T-cell (primary cell): Measurements from ENCODE around the gene MPO. TPM values are rescaled to one million over a fixed set of nuclear protein-coding genes. Genes with fewer than 3 reads are reported as not detected.

Source experiments
- ATAC-seq, 4 experiments: fragments of 200-7000 bp in 3 of 4; fragments of 150-1000 bp in 1 of 4; cut with Tn5 transposase; replicated peaks in 1 of 4; 1 replicate in 3 of 4; 2 replicates in 1 of 4; pipeline ENCODE4 v1.10.0; 2021; ENCODE audit warnings: moderate library complexity in 3 of 4, mild to moderate bottlenecking in 2 of 4, moderate number of reproducible peaks in 1 of 4
- CTCF ChIA-PET, 2 donors: fragments of 300-600 bp; sonication (Branson Sonifier 250); formaldehyde crosslinking; loops; one replicate each; lab custom pipeline; 2022; ENCODE audit warnings: antibody characterized with exemption in 2 of 2; lab: Charles Lee
- POLR2A ChIA-PET, 2 donors: fragments of 300-600 bp; sonication (Branson Sonifier 250); formaldehyde crosslinking; loops; one replicate each; lab custom pipeline; 2022; ENCODE audit warnings: antibody characterized with exemption in 2 of 2; lab: Charles Lee
- DNase-seq, 35 experiments: peaks; one replicate each; pipeline versions ENCODE4 v3.0.0 to v3.0.0-alpha.2; 2013 to 2023
- H3K27ac ChIP-seq: one replicate; pipeline ENCODE4 v1.5.1; 2013; ENCODE audit warnings: low read length
- H3K27me3 ChIP-seq, 2 experiments: replicated peaks in 1 of 2; 1 replicate in 1 of 2; 2 replicates in 1 of 2; pipeline versions ENCODE4 v1.6.1 to v1.7.0; 2013; ENCODE audit warnings: low read length in 1 of 2, mixed read lengths in 1 of 2; ENCODE audit not compliant: control insufficient read depth in 2 of 2, insufficient read depth in 2 of 2; ENCODE audit errors: extremely low read depth in 1 of 2
- H3K36me3 ChIP-seq, 2 donors: 1 replicate in 1 of 2; 2 replicates in 1 of 2; pipeline versions ENCODE4 v1.6.1 to v1.7.0; 2013; ENCODE audit warnings: low read length in 1 of 2; ENCODE audit not compliant: control insufficient read depth in 2 of 2, insufficient read depth in 1 of 2; ENCODE audit errors: extremely low read depth in 1 of 2
- H3K4me1 ChIP-seq, 2 experiments: 1 replicate in 1 of 2; 2 replicates in 1 of 2; pipeline versions ENCODE4 v1.6.1 to v1.7.0; 2013; ENCODE audit warnings: low read length in 2 of 2, mixed read lengths in 1 of 2; ENCODE audit not compliant: insufficient read depth in 2 of 2, control insufficient read depth in 1 of 2; ENCODE audit errors: extremely low read depth in 1 of 2
- H3K4me3 ChIP-seq, 2 donors: 1 replicate in 1 of 2; 2 replicates in 1 of 2; pipeline versions ENCODE4 v1.5.1 to v1.7.0; 2013; ENCODE audit warnings: mild to moderate bottlenecking in 2 of 2, low read length in 1 of 2, moderate library complexity in 1 of 2; ENCODE audit not compliant: control insufficient read depth in 1 of 2; ENCODE audit errors: extremely low read depth in 1 of 2
- H3K9me3 ChIP-seq: 2 replicates; pipeline ENCODE4 v1.7.0; 2013
- H3K27ac Mint-ChIP-seq, 2 donors: one replicate each; pipeline ENCODE4 v1.8.0; 2020 to 2021; ENCODE audit warnings: mild to moderate bottlenecking in 2 of 2, mixed read lengths in 2 of 2
- H3K27me3 Mint-ChIP-seq, 2 donors: one replicate each; pipeline ENCODE4 v1.8.0; 2021 to 2022; ENCODE audit warnings: mixed read lengths in 2 of 2
- H3K36me3 Mint-ChIP-seq: one replicate; pipeline ENCODE4 v1.8.0; 2021; ENCODE audit warnings: mixed read lengths
- H3K4me1 Mint-ChIP-seq, 3 donors: one replicate each; pipeline ENCODE4 v1.8.0; 2020 to 2022; ENCODE audit warnings: mixed read lengths in 3 of 3, mild to moderate bottlenecking in 1 of 3
- H3K4me3 Mint-ChIP-seq, 3 donors: one replicate each; pipeline ENCODE4 v1.8.0; 2020 to 2022; ENCODE audit warnings: mild to moderate bottlenecking in 3 of 3, mixed read lengths in 3 of 3, moderate library complexity in 3 of 3
- H3K9me3 Mint-ChIP-seq, 3 donors: one replicate each; pipeline ENCODE4 v1.8.0; 2020 to 2022; ENCODE audit warnings: mixed read lengths in 3 of 3
- WGBS: methylation state at CpG from one replicate; pipeline ENCODE4 v1.1.5; 2013; ENCODE audit warnings: missing lambda C conversion rate; ENCODE audit not compliant: insufficient coverage; 5-methylcytosine and 5-hydroxymethylcytosine counted together
- total RNA-seq, 35 experiments: library from RNA in 6 of 35; stranded (reverse) in 6 of 35; fragments of 120-200 nt in 1 of 35; gene quantifications; one replicate each; pipeline versions ENCODE4 v1.2.1 to v1.2.4 and lab custom pipeline; 2013 to 2026

The MPO gene
- total RNA-seq, 5 donors from 2014 or later (not counting 1 experiment from before 2014, with no cell fraction given) = 0.32 to 1.9 (median 1.1) TPM

DNA sequence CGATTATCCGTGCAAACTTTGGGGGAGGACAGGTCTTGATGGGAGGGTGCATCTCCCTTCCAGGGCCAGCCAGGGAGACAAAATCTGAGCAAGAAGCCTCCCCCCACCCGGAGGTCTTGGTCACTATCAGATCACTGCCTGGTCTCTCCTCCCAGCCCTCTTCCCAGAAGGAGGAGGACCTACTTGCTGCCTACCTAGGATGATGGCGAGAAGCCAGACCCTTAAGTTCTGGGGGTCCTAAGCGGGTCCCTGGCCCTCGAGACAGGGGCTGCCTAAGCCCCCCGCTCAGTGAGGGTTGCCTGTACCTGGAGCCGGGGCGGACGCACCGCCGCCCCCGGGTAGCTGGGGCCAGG, 43.3 kb upstream of the MPO start:
- H3K27me3 ChIP-seq = peaks cover 0 to 2% of the 10 kb centered on the region in 2 experiments
- peaks cover 14% of the 10 kb centered on the region for H3K36me3 Mint-ChIP-seq
- H3K4me1 Mint-ChIP-seq = peaks cover 39 to 48% (median 41%) of the 10 kb centered on the region in 3 donors
- ChIA-PET CTCF (interaction anchor here in 1 of 2 donors (0.6 kb wide), 1 partner anchor 988 kb away, joined by 7 read pairs; no protein-coding TSS in a partner anchor), POLR2A (no interaction called here)
- DNase-seq = no peak
- H3K9me3 Mint-ChIP-seq = no peaks in the 10 kb centered on the region
- H3K27me3 Mint-ChIP-seq = no peaks in the 10 kb centered on the region
- peaks cover 3 to 21% of the 10 kb centered on the region in 2 donors for H3K36me3 ChIP-seq
- 80% methylated on average over 10 of the region's 13 CpGs for WGBS
- H3K27ac ChIP-seq = no peak overlapping the region
- ATAC-seq = no peak
- no peaks in the 10 kb centered on the region for H3K9me3 ChIP-seq
- peak overlapping the region in 1 of 2 donors; percentile 31 for H3K27ac Mint-ChIP-seq
- H3K4me3 ChIP-seq = no peak overlapping the region
- peaks cover 8 to 58% of the 10 kb centered on the region in 2 experiments for H3K4me1 ChIP-seq
- peak overlapping the region in 1 of 3 donors; percentile 17 for H3K4me3 Mint-ChIP-seq

DNA sequence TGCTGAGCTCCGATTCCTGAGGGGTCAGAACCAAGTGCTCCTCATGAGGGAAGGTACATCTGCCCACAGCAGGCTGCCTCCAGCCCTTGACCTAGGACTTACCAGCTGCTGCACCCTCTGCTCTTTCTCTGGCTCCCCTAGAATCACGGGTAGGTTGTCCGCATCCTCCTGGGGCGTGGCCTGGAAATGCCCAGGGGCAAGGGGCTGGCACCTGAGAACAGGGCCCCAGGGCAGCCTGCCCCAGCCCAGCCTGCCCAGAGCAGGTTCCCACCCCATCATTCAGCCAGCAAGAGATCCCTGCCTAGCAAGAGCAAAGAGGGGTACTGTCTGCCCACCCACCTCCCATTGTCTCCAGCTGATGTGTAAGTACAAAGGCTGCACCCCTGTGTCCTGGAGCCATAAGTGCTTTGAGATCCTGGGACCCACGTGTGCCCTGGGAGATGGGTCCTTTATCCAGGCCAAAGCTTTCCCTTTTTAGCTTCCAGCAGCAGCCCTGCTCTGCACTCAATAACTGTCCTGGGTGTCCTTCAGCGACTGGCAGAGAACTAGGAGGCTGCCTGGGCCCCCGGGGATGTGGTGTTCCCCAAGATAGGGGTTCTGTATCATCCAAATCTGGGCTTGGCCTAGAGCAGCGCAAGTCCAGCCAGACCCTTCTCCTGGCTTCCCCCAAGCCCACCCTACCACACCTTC, 42.8 kb upstream of the MPO start:
- Histone ChIP-seq H3K9me3 (no peaks in the 10 kb centered on the region), H3K36me3 (peaks cover 3 to 21% of the 10 kb centered on the region in 2 donors), H3K27ac (no peak overlapping the region), H3K27me3 (peaks cover 0 to 2% of the 10 kb centered on the region in 2 experiments), H3K4me1 (peaks cover 7 to 58% of the 10 kb centered on the region in 2 experiments), H3K4me3 (no peak overlapping the region)
- peak overlapping the region in 1 of 3 donors; percentile 17 for H3K4me3 Mint-ChIP-seq
- H3K36me3 Mint-ChIP-seq = peaks cover 14% of the 10 kb centered on the region
- ATAC-seq = no peak
- H3K9me3 Mint-ChIP-seq = no peaks in the 10 kb centered on the region
- WGBS = 84% methylated on average over 7 of the region's 8 CpGs
- DNase-seq = no peak
- ChIA-PET POLR2A (interaction anchor here in 1 of 2 donors (0.6 to 0.8 kb wide), 2 partner anchors 8 to 9 kb away, joined by 3 to 4 read pairs; no protein-coding TSS in a partner anchor), CTCF (no interaction called here)
- peak overlapping the region; percentile 11 to 31 for H3K27ac Mint-ChIP-seq
- no peaks in the 10 kb centered on the region for H3K27me3 Mint-ChIP-seq
- peaks cover 34 to 42% (median 39%) of the 10 kb centered on the region in 3 donors for H3K4me1 Mint-ChIP-seq

GRCh38 chr17:58322581-58323185, 41.9 kb upstream of the MPO start:
- no peaks in the 10 kb centered on the region for H3K9me3 ChIP-seq
- Mint-ChIP-seq H3K4me3 (no peak overlapping the region), H3K9me3 (no peaks in the 10 kb centered on the region), H3K27ac (peak overlapping the region in 1 of 2 donors; percentile 32), H3K36me3 (peaks cover 14% of the 10 kb centered on the region), H3K27me3 (no peaks in the 10 kb centered on the region), H3K4me1 (peaks cover 31 to 38% (median 37%) of the 10 kb centered on the region in 3 donors)
- no peak overlapping the region for H3K4me3 ChIP-seq
- DNase-seq = no peak
- POLR2A ChIA-PET = interaction anchor here (0.5 to 0.8 kb wide), 3 partner anchors 9 to 34 kb away, joined by 3 to 10 read pairs (median 4); no protein-coding TSS in a partner anchor
- H3K36me3 ChIP-seq = peaks cover 3 to 21% of the 10 kb centered on the region in 2 donors
- no peak overlapping the region for H3K27ac ChIP-seq
- H3K27me3 ChIP-seq = peaks cover 0 to 2% of the 10 kb centered on the region in 2 experiments
- ATAC-seq = no peak
- 100% methylated on average over 1 of the region's 9 CpGs for WGBS
- peaks cover 4 to 58% of the 10 kb centered on the region in 2 experiments for H3K4me1 ChIP-seq
- CTCF ChIA-PET = no interaction called here

- H3K27me3 Mint-ChIP-seq = no peaks in the 10 kb centered on the region
- peaks cover 14% of the 10 kb centered on the region for H3K36me3 Mint-ChIP-seq
- peaks cover 3 to 21% of the 10 kb centered on the region in 2 donors for H3K36me3 ChIP-seq
- CTCF ChIA-PET = interaction anchor here (0.6 to 1.0 kb wide), 2 partner anchors 16 to 266 kb away, joined by 3 to 7 read pairs; no protein-coding TSS in a partner anchor
- peaks cover 3 to 57% of the 10 kb centered on the region in 2 experiments for H3K4me1 ChIP-seq
- H3K9me3 ChIP-seq = no peaks in the 10 kb centered on the region
- no peak overlapping the region for H3K27ac ChIP-seq
- no peak for ATAC-seq
- H3K4me3 Mint-ChIP-seq = no peak overlapping the region
- peaks cover 0 to 2% of the 10 kb centered on the region in 2 experiments for H3K27me3 ChIP-seq
- H3K4me1 Mint-ChIP-seq = peaks cover 29 to 37% (median 35%) of the 10 kb centered on the region in 3 donors
- H3K27ac Mint-ChIP-seq = peak overlapping the region; percentile 53 to 69
- 98% methylated on average over 15 of the region's 18 CpGs for WGBS
- H3K9me3 Mint-ChIP-seq = no peaks in the 10 kb centered on the region
- DNase-seq = no peak
- no peak overlapping the region for H3K4me3 ChIP-seq
- POLR2A ChIA-PET = interaction anchor here in 1 of 2 donors (0.6 kb wide), 1 partner anchor 21 kb away, joined by 5 read pairs; no protein-coding TSS in a partner anchor
Observed at GRCh38 chr17:58321571-58322525, 41.1 kb upstream of the MPO start.

GRCh38 chr17:58320570-58321323, 40.0 kb upstream of the MPO start:
- Histone ChIP-seq H3K9me3 (no peaks in the 10 kb centered on the region), H3K36me3 (peaks cover 3 to 29% of the 10 kb centered on the region in 2 donors), H3K4me3 (no peak overlapping the region), H3K27me3 (peaks cover 0 to 2% of the 10 kb centered on the region in 2 experiments), H3K27ac (no peak overlapping the region), H3K4me1 (peaks cover 3 to 46% of the 10 kb centered on the region in 2 experiments)
- WGBS = 100% methylated on average over 3 of the region's 9 CpGs
- Mint-ChIP-seq H3K9me3 (no peaks in the 10 kb centered on the region), H3K4me1 (peaks cover 21 to 28% (median 24%) of the 10 kb centered on the region in 3 donors), H3K27ac (no peak overlapping the region), H3K27me3 (no peaks in the 10 kb centered on the region), H3K36me3 (peaks cover 14% of the 10 kb centered on the region), H3K4me3 (no peak overlapping the region)
- ChIA-PET CTCF (no interaction called here), POLR2A (interaction anchor here in 1 of 2 donors (0.6 kb wide), 1 partner anchor 22 kb away, joined by 5 read pairs; no protein-coding TSS in a partner anchor)
- ATAC-seq (no peak), DNase-seq (no peak)
